Bone marrow (tissue), 2 donors: ENCODE data around the gene UGT1A1.

Source experiments
- DNase-seq, 2 donors: peaks; one replicate each; lab custom pipeline; 2025; lab: John Stamatoyannopoulos, UW

The UGT1A1 gene

DNA sequence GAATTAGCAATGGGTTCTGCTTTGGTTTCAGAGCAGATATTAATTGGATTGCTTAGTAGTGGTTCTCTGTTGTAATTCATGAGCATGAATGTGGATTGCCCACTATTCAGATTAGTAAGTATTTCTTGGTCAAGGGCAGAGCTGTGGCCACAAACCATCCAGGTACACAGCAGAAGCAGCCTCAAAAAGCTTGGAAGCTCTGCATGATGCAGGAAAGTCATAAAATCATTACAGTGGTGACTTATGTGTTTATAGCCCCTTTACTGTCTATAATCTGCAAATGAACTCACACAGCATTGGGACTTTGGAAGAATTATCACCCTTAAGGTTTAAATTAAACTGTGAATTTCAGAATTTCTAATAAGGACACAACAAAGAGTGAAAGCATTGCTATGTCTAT is 1.9 kb upstream of the UGT1A1 start:
- no peak for DNase-seq

GRCh38 chr2:233758849-233759248 is 1.2 kb upstream of the UGT1A1 start:
- no peak for DNase-seq

- DNase-seq: no peak
Measured at GRCh38 chr2:233761040-233761769, 1.1 kb downstream of the UGT1A1 start.

GRCh38 chr2:233764264-233764663 is 4.2 kb downstream of the UGT1A1 start:
- DNase-seq: no peak

DNA sequence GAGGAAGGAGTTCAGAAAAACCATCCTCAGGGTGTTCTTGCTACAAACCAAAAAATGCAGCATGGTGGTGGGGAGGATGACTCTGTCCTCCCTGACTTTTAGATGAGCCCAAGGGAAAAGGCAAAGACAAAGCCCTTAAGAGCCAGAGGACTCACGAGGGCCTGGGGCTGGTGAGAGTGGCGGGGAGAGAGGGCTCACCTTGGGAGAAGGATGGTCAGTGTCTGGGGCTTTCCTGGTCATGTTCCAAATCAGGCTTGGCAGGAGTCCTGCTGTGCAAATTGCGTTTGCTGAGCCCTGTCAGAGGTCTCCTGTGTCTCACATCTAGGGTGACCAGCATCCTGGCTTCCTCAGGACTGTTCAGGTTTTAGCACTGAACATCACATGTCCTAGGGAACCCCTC is 4.7 kb downstream of the UGT1A1 start:
- DNase-seq: no peak

GRCh38 chr2:233766416-233766815 is 6.3 kb downstream of the UGT1A1 start:
- no peak for DNase-seq

DNA sequence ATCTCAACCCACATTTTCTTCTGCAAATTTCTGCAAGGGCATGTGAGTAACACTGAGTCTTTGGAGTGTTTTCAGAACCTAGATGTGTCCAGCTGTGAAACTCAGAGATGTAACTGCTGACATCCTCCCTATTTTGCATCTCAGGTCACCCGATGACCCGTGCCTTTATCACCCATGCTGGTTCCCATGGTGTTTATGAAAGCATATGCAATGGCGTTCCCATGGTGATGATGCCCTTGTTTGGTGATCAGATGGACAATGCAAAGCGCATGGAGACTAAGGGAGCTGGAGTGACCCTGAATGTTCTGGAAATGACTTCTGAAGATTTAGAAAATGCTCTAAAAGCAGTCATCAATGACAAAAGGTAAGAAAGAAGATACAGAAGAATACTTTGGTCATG is 8.0 kb downstream of the UGT1A1 start:
- no peak for DNase-seq

- DNase-seq: no peak
Measured at GRCh38 chr2:233769260-233769659, 9.2 kb downstream of the UGT1A1 start.

- DNase-seq: no peak
Measured at GRCh38 chr2:233772153-233772552, 12.1 kb downstream of the UGT1A1 start.

DNA sequence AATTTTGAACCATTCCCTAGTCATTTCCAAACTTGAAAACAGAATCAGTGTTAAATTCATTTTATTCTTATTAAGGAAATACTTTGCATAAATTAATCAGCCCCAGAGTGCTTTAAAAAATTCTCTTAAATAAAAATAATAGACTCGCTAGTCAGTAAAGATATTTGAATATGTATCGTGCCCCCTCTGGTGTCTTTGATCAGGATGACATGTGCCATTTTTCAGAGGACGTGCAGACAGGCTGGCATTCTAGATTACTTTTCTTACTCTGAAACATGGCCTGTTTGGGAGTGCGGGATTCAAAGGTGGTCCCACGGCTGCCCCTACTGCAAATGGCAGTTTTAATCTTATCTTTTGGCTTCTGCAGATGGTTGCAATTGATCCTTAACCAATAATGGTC is 12.5 kb downstream of the UGT1A1 start:
- no peak for DNase-seq

DNA sequence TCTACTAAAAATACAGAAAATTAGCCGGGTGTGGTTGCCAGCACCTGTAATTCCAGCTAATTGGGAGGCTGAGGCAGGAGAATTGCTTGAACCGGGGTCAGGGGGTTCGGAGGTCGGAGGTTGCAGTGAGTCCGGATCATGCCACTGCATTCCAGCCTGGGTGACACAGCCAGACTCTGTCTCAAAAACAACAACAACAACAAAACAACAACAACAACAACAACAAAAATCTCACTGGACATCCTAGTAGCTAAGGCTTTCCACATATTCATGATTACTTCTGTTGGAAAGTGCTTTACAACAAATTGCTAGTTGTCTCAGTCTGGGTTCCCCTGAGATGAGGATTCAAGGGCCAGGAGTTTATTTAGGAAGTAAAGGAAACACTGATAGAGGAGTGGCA is 13.8 kb downstream of the UGT1A1 start:
- DNase-seq: no peak

DNA sequence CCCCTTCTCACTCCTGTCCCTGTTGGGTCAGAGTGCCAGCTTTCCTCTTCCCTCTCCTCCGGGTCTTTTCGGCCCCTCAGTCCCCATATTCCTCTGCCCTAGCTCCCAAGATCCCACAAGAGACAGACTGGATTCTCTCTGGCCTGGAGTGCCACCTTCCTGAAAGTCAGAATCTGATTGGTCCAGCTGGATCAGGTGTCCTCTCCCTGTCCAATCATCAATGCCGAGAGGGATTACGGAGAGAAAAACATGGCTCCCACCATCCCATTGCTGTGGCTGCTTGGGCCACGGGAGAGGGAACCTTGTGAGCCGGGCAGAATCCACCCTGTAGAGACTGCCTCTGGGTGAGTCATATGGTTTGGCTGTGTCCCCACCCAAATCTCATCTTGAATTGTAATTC is 15.3 kb downstream of the UGT1A1 start:
- no peak for DNase-seq

DNA sequence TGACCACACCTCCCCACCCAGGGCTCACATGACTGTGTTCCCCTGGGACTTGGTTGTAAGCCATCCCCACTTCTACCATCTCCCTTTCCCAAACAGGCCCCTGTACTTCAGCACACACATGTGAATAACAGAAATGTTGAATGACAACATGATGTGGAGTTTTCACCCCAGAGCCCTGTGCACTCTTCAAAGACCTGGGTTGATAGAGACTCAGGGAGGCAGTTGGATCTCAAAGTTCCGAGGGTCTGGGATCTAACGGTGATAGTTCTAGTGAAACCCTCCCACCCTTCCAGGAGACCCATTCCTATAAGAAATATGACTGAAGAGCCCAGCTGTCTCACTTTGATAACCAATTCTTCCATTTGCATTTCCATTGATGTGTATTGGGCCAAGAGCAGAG is 18.0 kb downstream of the UGT1A1 start, which contains the start of gene MROH2A:
Gene MROH2A (plus strand): TSS at position 301 of the 400 bp plus-strand sequence. CDS start 1,029 bp downstream, outside the sequence.
- DNase-seq: no peak

DNA sequence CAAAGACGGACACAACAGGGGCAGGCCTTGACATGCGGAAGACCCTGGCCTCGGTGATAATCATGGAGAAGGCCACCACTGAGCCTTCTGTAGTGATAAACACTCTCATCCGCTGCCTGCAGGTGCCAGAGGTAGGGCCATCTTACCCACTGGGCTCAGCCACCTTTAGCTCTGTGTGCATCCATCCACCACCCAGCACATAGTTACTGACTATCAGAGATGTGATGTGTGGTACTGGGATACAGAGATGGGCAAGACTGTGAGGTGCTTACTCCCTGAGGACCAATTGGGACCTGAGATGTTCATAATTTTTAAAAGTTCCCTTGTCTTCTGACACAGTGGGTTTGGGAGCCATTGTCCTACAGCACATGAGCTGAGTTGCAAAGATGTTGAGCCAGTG is 19.7 kb downstream of the UGT1A1 start:
- DNase-seq: no peak

DNA sequence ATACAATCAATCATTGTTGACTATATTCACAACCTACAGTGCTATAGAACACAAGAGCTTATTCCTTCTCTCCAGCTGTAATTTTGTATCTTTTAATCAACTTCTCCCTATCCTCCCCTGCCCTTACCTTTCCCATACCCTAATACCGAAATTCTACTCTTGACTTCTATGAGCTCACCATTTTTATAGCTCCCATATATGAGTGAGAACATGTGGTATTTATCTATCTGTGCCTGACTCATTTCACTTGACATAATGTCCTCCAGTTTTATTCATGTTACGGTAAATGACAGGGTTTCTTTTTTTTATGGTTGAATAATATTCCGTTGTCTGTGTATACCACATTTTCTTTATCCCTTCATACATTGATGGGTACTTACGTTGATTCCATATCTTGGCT is 20.7 kb downstream of the UGT1A1 start:
- DNase-seq: no peak

- no peak for DNase-seq
Measured at GRCh38 chr2:233789554-233789953, 29.5 kb downstream of the UGT1A1 start.

DNA sequence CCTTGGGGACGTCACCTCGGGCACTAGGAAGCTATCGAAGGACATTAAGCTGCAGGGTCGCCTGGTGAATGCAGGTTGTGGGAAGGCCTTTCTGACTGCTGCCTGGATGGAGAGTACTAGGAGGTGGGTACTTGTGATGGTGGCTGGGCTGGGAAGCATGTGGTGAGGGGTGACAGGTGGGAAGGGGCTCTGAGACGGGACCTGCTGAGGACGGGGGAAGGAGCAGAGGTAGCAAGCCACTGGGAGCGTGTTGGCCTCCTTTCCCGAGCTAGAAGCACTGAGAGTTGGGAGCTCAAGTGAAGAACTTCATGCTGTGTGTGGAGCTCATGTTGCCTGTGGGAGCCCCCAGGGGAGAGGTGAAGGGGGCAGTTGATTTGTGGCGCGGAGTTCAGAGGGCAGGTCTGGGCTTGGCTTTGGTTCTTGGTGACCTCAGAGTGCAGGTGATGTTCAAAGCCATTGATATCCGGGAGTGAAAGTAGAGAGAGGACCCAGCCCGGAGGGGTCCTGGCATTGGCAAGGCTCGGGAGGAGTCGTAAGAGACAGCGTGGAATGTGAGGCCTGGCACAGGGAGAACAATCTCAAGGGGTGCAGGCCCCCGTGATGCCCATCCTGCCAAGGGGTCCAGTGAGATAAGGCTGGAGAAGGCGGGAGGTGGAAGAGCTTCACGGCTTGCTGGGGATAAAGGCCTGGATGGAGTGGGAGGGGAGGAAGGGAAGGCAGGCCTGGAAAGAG is 31.2 kb downstream of the UGT1A1 start:
- DNase-seq: no peak

DNA sequence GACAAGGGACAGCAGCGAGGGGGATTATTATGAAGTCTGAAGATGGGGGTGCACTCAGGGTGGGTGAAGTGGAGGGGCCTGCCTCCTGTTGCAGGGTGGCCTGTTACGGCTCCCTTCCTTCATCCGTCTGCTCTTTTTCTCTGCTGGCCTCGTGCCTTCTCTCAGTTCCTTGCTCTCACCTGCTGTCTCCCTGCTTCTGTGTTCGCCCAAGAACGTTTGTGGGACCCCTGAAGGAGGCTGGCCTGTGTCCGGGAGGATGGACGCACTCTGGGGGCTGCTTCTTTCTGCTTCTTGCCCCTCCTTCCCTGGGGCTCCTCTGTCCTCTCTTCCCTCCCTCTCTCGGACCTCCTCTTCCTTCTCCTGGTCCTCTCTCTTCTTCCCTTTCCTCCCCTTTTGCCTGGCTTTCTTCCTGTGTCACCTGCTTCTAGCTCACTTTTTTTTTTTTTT is 31.8 kb downstream of the UGT1A1 start:
- no peak for DNase-seq

- no peak for DNase-seq
Measured at GRCh38 chr2:233792720-233793119, 32.6 kb downstream of the UGT1A1 start.

DNA sequence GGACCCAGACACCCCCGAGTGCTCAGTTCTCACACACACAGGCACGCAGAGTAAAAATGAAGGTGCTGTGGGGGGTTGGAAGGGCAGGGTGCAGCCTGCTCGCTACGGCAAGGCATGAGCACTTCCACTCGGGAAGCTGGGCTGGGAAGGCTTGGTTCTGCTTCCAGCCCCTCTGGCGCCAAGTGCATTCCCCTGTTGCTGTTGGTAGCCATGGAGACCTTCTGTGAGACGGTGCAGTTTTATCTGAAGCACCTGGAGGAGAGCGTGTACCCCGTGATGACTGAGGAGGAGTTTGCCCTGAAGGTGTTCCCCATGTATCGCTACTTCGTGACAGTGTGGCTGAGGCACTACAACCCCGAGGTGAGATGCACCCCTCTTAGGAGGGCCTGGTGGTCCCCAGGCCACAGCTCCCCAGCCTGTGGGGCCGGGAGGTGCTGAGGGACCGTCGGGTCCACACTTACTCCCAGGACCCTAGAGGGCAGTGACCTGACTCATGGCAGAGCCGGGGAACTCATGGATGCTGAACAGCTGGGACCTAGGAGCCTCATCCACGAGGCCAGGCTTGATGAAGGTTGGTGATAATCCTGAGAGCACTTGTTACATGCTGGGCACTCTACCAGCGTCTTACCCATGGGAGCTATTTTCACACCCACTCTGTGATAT is 33.5 kb downstream of the UGT1A1 start:
- no peak for DNase-seq

DNA sequence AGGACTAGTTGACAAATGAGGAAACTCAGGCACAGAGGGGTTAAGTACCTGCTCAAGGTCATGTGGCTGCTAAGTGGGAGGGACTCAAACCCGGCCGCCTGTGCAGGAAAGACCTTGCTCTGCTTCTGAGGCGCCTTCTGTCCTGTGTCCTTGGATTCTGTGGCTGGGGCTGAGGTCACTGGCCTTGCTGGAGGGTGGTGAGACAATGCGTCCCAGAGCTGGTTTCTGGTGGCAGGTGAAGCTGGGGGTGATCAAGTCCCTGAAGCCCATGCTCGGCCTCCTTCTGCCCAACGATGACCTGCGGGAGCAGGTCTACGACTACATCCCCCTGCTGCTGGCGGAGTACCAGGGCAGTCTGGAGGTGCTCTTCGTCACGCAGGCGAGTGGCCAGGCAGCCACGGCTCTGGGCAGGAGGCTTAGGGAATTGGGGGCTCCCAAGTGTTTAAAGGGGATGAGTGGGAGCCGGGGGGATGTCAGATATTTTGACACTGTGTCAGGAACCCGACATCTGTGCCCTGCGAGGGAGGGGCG is 34.1 kb downstream of the UGT1A1 start:
- DNase-seq: no peak

- no peak for DNase-seq
Measured at GRCh38 chr2:233795735-233796171, 35.7 kb downstream of the UGT1A1 start.

- no peak for DNase-seq
Measured at GRCh38 chr2:233796254-233796653, 36.2 kb downstream of the UGT1A1 start.
